Mesendoderm (in vitro differentiated cells): ENCODE results near the gene AOAH.

Experiments used
- DNase-seq: peaks from one replicate; pipeline ENCODE4 v3.0.0; 2013
- H2AK5ac ChIP-seq: 2 replicates; pipeline ENCODE4 v1.6.1; 2013; ENCODE audit warnings: low read length, inconsistent platforms
- H2BK120ac ChIP-seq: 2 replicates; pipeline ENCODE4 v1.6.1; 2013; ENCODE audit warnings: low read depth, mild to moderate bottlenecking, low read length, moderate library complexity, mixed read lengths
- H2BK15ac ChIP-seq: replicated peaks from 2 replicates; pipeline ENCODE4 v1.6.1; 2013; ENCODE audit warnings: low read depth, mild to moderate bottlenecking, moderate library complexity
- H2BK5ac ChIP-seq: 2 replicates; pipeline ENCODE4 v1.6.1; 2013; ENCODE audit warnings: low read length, inconsistent platforms
- H3K18ac ChIP-seq: 2 replicates; pipeline ENCODE4 v1.6.1; 2013; ENCODE audit warnings: mild to moderate bottlenecking, low read length, mixed read lengths
- H3K23ac ChIP-seq: one replicate; pipeline ENCODE4 v1.6.1; 2013; ENCODE audit warnings: low read length
- H3K27ac ChIP-seq: 2 replicates; pipeline ENCODE4 v1.5.1; 2013; ENCODE audit warnings: low read depth, mild to moderate bottlenecking, inconsistent platforms, low read length, moderate library complexity
- H3K27me3 ChIP-seq: 2 replicates; pipeline ENCODE4 v1.6.1; 2013; ENCODE audit warnings: low read length, control low read depth, mild to moderate bottlenecking, inconsistent platforms; ENCODE audit not compliant: insufficient read depth, poor library complexity
- H3K36me3 ChIP-seq: 2 replicates; pipeline ENCODE4 v1.6.1; 2013; ENCODE audit warnings: low read length, inconsistent platforms; ENCODE audit not compliant: control insufficient read depth, insufficient read depth
- H3K4ac ChIP-seq: one replicate; pipeline ENCODE4 v1.6.1; 2013; ENCODE audit warnings: low read depth, mild to moderate bottlenecking, low read length, moderate library complexity
- H3K4me1 ChIP-seq: 2 replicates; pipeline ENCODE4 v1.6.1; 2013; ENCODE audit warnings: low read depth, low read length, inconsistent platforms; ENCODE audit not compliant: control insufficient read depth
- H3K4me2 ChIP-seq: 2 replicates; pipeline ENCODE4 v1.6.1; 2013; ENCODE audit warnings: low read length
- H3K4me3 ChIP-seq: 2 replicates; pipeline ENCODE4 v1.5.1; 2013; ENCODE audit warnings: mild to moderate bottlenecking, low read length
- H3K56ac ChIP-seq: one replicate; pipeline ENCODE4 v1.6.1; 2013; ENCODE audit warnings: low read length
- H3K79me1 ChIP-seq: 2 replicates; pipeline ENCODE4 v1.6.1; 2013; ENCODE audit warnings: low read length, inconsistent platforms
- H3K79me2 ChIP-seq: 2 replicates; pipeline ENCODE4 v1.6.1; 2013; ENCODE audit warnings: mild to moderate bottlenecking, low read length; ENCODE audit not compliant: control insufficient read depth, insufficient read depth
- H3K9ac ChIP-seq: 2 replicates; pipeline ENCODE4 v1.6.1; 2013; ENCODE audit warnings: low read length, inconsistent platforms
- H4K5ac ChIP-seq: one replicate; pipeline ENCODE4 v1.6.1; 2013; ENCODE audit warnings: low read length
- H4K8ac ChIP-seq: one replicate; pipeline ENCODE4 v1.6.1; 2013; ENCODE audit warnings: low read depth, mild to moderate bottlenecking, control low read depth, low read length, moderate library complexity
- WGBS: extraction: QIAGEN DNeasy Blood & Tissue Kit; methylation state at CpG from one replicate; pipeline ENCODE4 v1.1.7; 2013; ENCODE audit warnings: low lambda C conversion rate, missing lambda C conversion rate; ENCODE audit not compliant: insufficient coverage; ENCODE audit errors: extremely low coverage; 5-methylcytosine and 5-hydroxymethylcytosine counted together

Gene AOAH

GRCh38 chr7:36545291-36545690 is 179.0 kb downstream of the AOAH start:
- Histone ChIP-seq H3K18ac (no peak overlapping the region), H3K23ac (no peak overlapping the region), H4K5ac (no peak overlapping the region), H3K4me1 (no peaks in the 10 kb centered on the region), H3K56ac (no peak overlapping the region), H2BK120ac (no peak overlapping the region), H2AK5ac (no peak overlapping the region), H3K4me3 (no peak overlapping the region), H3K27me3 (no peaks in the 10 kb centered on the region), H2BK15ac (no peak overlapping the region), H2BK5ac (no peak overlapping the region), H4K8ac (no peak overlapping the region), H3K27ac (no peak overlapping the region), H3K4me2 (no peak overlapping the region), H3K36me3 (no peaks in the 10 kb centered on the region), H3K4ac (no peak overlapping the region), H3K9ac (no peak overlapping the region), H3K79me2 (no peaks in the 10 kb centered on the region), H3K79me1 (no peaks in the 10 kb centered on the region)
- DNase-seq = peak; percentile 48
- no CpG with 5 or more reads among the region's 2 CpGs for WGBS

GRCh38 chr7:36538126-36538525 is 186.2 kb downstream of the AOAH start:
- Histone ChIP-seq H3K9ac (no peak overlapping the region), H2BK120ac (no peak overlapping the region), H3K4me3 (no peak overlapping the region), H3K27ac (no peak overlapping the region), H3K4ac (no peak overlapping the region), H3K4me1 (no peaks in the 10 kb centered on the region), H3K56ac (no peak overlapping the region), H3K18ac (no peak overlapping the region), H3K23ac (no peak overlapping the region), H4K5ac (no peak overlapping the region), H3K4me2 (no peak overlapping the region), H2AK5ac (no peak overlapping the region), H3K79me2 (no peaks in the 10 kb centered on the region), H3K79me1 (no peaks in the 10 kb centered on the region), H3K36me3 (no peaks in the 10 kb centered on the region), H4K8ac (no peak overlapping the region), H2BK15ac (no peak overlapping the region), H3K27me3 (no peaks in the 10 kb centered on the region), H2BK5ac (no peak overlapping the region)
- DNase-seq = no peak
- no CpG with 5 or more reads among the region's 7 CpGs for WGBS

DNA sequence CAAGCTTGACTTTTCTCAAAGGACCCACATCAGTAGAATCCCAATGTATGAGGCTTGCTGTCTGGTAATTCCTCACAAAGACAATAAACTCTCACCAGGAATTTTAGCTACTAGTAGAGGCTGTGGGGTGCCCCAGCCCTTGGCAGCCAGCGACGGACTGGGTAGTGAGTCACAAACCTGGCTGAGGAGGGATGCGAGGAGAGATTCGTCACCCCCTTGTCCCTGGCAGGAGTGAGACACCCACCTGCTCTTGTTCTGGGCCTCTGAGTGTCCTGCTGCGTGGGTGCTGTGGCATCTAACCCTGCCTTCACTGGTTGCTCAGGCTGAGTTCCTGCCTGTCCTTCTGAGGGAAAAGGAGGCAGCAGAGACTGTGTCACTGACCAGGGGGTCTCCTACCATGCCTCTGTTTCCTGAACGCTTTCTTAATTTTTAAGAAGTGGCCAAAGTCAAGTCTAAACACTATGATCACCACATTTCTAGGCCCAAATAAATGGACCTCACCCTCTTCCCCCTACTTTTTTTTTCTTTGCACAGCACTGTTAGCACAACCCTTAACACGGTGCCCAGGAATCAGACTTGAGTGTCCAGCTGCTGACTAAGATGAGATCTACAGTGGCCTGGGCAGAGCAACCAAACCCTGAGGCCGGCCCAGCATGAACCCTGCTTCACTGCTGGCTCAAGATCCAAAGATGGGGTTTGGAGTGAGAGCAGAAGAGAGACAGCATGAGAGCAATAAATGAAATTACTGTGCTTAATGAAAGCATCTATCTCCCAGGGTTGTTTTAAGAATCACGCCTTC is 188.2 kb downstream of the AOAH start:
- Histone ChIP-seq H3K79me1 (no peaks in the 10 kb centered on the region), H2BK5ac (no peak overlapping the region), H3K23ac (no peak overlapping the region), H3K4ac (no peak overlapping the region), H3K27me3 (no peaks in the 10 kb centered on the region), H3K27ac (no peak overlapping the region), H3K4me2 (no peak overlapping the region), H2BK15ac (no peak overlapping the region), H2AK5ac (no peak overlapping the region), H4K8ac (no peak overlapping the region), H4K5ac (no peak overlapping the region), H3K56ac (no peak overlapping the region), H2BK120ac (no peak overlapping the region), H3K36me3 (no peaks in the 10 kb centered on the region), H3K4me1 (no peaks in the 10 kb centered on the region), H3K4me3 (no peak overlapping the region), H3K18ac (no peak overlapping the region), H3K9ac (no peak overlapping the region), H3K79me2 (no peaks in the 10 kb centered on the region)
- WGBS = no CpG with 5 or more reads among the region's 9 CpGs
- no peak for DNase-seq

- Histone ChIP-seq H3K27ac (no peak overlapping the region), H3K4me1 (no peaks in the 10 kb centered on the region), H3K4me2 (no peak overlapping the region), H4K5ac (no peak overlapping the region), H3K18ac (no peak overlapping the region), H3K79me2 (no peaks in the 10 kb centered on the region), H2BK5ac (no peak overlapping the region), H3K4me3 (no peak overlapping the region), H3K27me3 (no peaks in the 10 kb centered on the region), H2BK15ac (no peak overlapping the region), H3K9ac (no peak overlapping the region), H3K56ac (no peak overlapping the region), H4K8ac (no peak overlapping the region), H3K4ac (no peak overlapping the region), H2BK120ac (no peak overlapping the region), H3K36me3 (no peaks in the 10 kb centered on the region), H3K79me1 (no peaks in the 10 kb centered on the region), H3K23ac (no peak overlapping the region), H2AK5ac (no peak overlapping the region)
- no CpG with 5 or more reads among the region's 7 CpGs for WGBS
- DNase-seq = no peak
These were observed 190.6 kb downstream of the AOAH start for GRCh38 chr7:36533717-36534116.

- no CpG with 5 or more reads among the region's 5 CpGs for WGBS
These were observed 191.3 kb downstream of the AOAH start for GRCh38 chr7:36532981-36533499.

DNA sequence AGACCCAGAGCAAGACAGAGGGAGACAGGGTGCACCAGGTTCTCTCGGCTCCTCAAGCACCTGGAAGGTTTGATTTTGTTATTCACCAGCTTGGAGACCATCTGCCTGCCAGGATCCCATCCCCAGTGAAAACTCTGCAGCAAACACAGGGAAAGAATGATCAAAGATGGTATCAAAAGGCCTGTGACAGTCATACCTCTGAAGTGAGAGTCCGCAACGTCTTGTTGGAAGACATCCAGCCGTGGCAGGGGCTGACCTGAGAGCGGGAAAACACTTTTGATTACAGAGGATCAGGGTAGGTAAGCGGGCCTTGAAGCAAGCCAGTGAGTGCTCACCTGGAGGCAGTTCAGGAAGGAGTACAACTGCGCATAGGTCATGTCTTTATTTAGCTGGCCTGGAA is 192.3 kb downstream of the AOAH start:
- Histone ChIP-seq H4K5ac (no peak overlapping the region), H3K4me2 (no peak overlapping the region), H3K79me1 (no peaks in the 10 kb centered on the region), H3K4ac (no peak overlapping the region), H3K4me3 (no peak overlapping the region), H2AK5ac (no peak overlapping the region), H3K27me3 (no peaks in the 10 kb centered on the region), H4K8ac (no peak overlapping the region), H2BK15ac (no peak overlapping the region), H3K23ac (no peak overlapping the region), H2BK120ac (no peak overlapping the region), H3K4me1 (no peaks in the 10 kb centered on the region), H3K79me2 (no peaks in the 10 kb centered on the region), H2BK5ac (no peak overlapping the region), H3K36me3 (no peaks in the 10 kb centered on the region), H3K9ac (no peak overlapping the region), H3K27ac (no peak overlapping the region), H3K18ac (no peak overlapping the region), H3K56ac (no peak overlapping the region)
- no CpG with 5 or more reads among the region's 7 CpGs for WGBS
- DNase-seq = no peak

More at GRCh38 chr7:36532981-36533499, 191.3 kb downstream of the AOAH start:
- no peak overlapping the region for H2BK120ac ChIP-seq
- H3K79me1 ChIP-seq = no peaks in the 10 kb centered on the region
- no peak overlapping the region for H3K4me2 ChIP-seq
- no peak overlapping the region for H2BK15ac ChIP-seq
- no peak overlapping the region for H3K4ac ChIP-seq
- H3K27ac ChIP-seq = no peak overlapping the region
- no peak overlapping the region for H3K9ac ChIP-seq
- H4K8ac ChIP-seq = no peak overlapping the region
- H3K79me2 ChIP-seq = no peaks in the 10 kb centered on the region
- no peak overlapping the region for H2BK5ac ChIP-seq
- H3K18ac ChIP-seq = no peak overlapping the region
- no peak overlapping the region for H3K23ac ChIP-seq
- no peak overlapping the region for H3K56ac ChIP-seq
- H3K36me3 ChIP-seq = no peaks in the 10 kb centered on the region
- no peak for DNase-seq
- H3K27me3 ChIP-seq = no peaks in the 10 kb centered on the region
- H4K5ac ChIP-seq = no peak overlapping the region
- H3K4me3 ChIP-seq = no peak overlapping the region
- no peaks in the 10 kb centered on the region for H3K4me1 ChIP-seq
- no peak overlapping the region for H2AK5ac ChIP-seq
